Left renal pelvis (tissue), 4 donors: ENCODE measurements around the gene GPR3. TPM values are rescaled to one million over a fixed set of nuclear protein-coding genes. Genes with fewer than 3 reads are reported as not detected.

Experiments
- DNase-seq, 4 donors: peaks; one replicate each; pipeline ENCODE4 v3.0.0-alpha.2; 2013; ENCODE audit warnings: low read depth in 4 of 4, low spot score in 3 of 4
- polyA plus RNA-seq, 4 donors: library from polyadenylated mRNA; unstranded; fragments of 120-200 nt; gene quantifications; one replicate each; pipeline ENCODE4 v1.2.1, GENCODE V29; 2013; ENCODE audit not compliant: insufficient read length in 4 of 4

The GPR3 gene
- 1 to 10 TPM in 2 of 4 donors, under 1 TPM in 2; 0.60 to 1.8 (median 0.99) TPM for polyA plus RNA-seq

- DNase-seq = peak in 2 of 4 donors; percentile 69 to 75
These were observed at the start of gene GPR3 for GRCh38 chr1:27392096-27392777. Gene GPR3 (plus strand): TSS chr1:27392622. CDS start chr1:27393799, 1,177 bp downstream.

- no peak for DNase-seq
These were observed 49.4 kb upstream of the GPR3 start for GRCh38 chr1:27342778-27343638.

- DNase-seq = no peak
These were observed 48.8 kb upstream of the GPR3 start for GRCh38 chr1:27343639-27344025.

- DNase-seq = no peak
These were observed 47.1 kb upstream of the GPR3 start for GRCh38 chr1:27345272-27345671.

GRCh38 chr1:27346357-27346756 is 46.1 kb upstream of the GPR3 start:
- DNase-seq = no peak

- DNase-seq = no peak
These were observed 45.3 kb upstream of the GPR3 start for GRCh38 chr1:27346991-27347624.

GRCh38 chr1:27348861-27349783 is 43.3 kb upstream of the GPR3 start:
- DNase-seq = no peak

- DNase-seq = no peak
These were observed 42.4 kb upstream of the GPR3 start for GRCh38 chr1:27349784-27350662.

- DNase-seq = no peak
These were observed 41.5 kb upstream of the GPR3 start for GRCh38 chr1:27350663-27351540.

GRCh38 chr1:27351541-27352107 is 40.8 kb upstream of the GPR3 start:
- no peak for DNase-seq

GRCh38 chr1:27353166-27353565 is 39.3 kb upstream of the GPR3 start:
- DNase-seq = no peak

- no peak for DNase-seq
These were observed 38.8 kb upstream of the GPR3 start for GRCh38 chr1:27353629-27354028.

- DNase-seq = no peak
These were observed 36.7 kb upstream of the GPR3 start for GRCh38 chr1:27355683-27356082.

- DNase-seq = no peak
These were observed 36.2 kb upstream of the GPR3 start for GRCh38 chr1:27356277-27356618.

GRCh38 chr1:27356619-27357280 is 35.7 kb upstream of the GPR3 start:
- DNase-seq = no peak

- DNase-seq = no peak
These were observed 35.0 kb upstream of the GPR3 start for GRCh38 chr1:27357281-27358037.
